ENCODE results near the gene TRMT2A. TPM values are rescaled to one million over a fixed set of nuclear protein-coding genes. Genes with fewer than 3 reads are reported as not detected.

Gene TRMT2A
- total RNA-seq, 1 donor from 2014 or later = 44.8 TPM

DNA sequence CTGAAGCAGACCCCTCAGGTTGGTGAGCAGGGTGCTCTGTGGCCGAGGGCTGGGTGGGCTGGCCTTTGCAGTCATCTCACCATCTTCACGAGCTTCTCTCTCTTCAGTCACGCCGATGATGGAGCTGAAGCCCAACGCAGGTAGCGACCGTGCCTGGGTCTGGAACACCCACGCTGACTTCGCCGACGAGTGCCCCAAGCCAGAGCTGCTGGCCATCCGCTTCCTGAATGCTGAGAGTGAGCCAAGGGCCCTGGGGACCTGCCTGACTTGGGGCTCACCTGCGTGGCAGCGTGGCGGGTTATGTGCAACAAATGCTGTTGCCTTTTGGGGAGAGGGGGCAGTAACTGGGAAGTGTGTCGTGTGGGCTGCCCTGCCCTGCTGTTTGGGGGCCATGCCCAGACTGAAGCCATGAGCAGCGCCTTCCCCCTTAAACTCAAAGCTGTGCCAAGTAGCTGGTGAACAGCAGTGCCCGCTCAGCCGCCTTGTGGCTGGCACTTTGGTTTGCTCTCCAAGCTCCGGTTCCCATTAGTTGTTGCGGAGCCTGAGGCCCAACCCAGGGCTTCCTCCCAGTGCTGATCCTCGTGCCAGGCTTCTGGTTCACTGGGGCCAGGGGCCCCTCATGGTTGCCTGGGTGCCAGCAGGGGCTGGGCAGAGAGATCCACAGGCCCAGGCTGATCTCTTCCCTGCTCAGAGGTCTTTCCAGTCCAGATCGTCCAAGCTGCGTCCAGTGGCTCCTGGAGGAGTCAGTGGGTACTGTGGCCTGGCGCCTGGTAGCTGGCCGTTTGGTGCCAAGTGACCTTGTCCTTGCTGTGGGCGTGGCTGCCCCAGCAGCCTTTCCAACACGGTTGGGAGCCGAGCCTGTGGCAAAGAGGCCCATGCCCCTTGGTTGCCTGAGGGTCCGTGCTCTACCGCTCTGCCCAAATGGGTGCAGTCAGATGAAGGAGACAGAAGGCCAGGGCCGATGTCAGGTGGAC is 8.5 kb upstream of the TRMT2A start:
- Mint-ChIP-seq H3K36me3 (ENCODE audit: low read depth, unreplicated experiment) (peaks cover 25% of the 10 kb centered on the region), H3K4me1 (ENCODE audit: unreplicated experiment) (no peaks in the 10 kb centered on the region), H3K9me3 (ENCODE audit: unreplicated experiment) (no peaks in the 10 kb centered on the region), H3K27ac (ENCODE audit: unreplicated experiment) (no peak overlapping the region), H3K4me3 (ENCODE audit: unreplicated experiment) (peak overlapping the region; percentile 59), H3K27me3 (ENCODE audit: unreplicated experiment) (peaks cover 13% of the 10 kb centered on the region)
- TF ChIP-seq, protein P1, sequence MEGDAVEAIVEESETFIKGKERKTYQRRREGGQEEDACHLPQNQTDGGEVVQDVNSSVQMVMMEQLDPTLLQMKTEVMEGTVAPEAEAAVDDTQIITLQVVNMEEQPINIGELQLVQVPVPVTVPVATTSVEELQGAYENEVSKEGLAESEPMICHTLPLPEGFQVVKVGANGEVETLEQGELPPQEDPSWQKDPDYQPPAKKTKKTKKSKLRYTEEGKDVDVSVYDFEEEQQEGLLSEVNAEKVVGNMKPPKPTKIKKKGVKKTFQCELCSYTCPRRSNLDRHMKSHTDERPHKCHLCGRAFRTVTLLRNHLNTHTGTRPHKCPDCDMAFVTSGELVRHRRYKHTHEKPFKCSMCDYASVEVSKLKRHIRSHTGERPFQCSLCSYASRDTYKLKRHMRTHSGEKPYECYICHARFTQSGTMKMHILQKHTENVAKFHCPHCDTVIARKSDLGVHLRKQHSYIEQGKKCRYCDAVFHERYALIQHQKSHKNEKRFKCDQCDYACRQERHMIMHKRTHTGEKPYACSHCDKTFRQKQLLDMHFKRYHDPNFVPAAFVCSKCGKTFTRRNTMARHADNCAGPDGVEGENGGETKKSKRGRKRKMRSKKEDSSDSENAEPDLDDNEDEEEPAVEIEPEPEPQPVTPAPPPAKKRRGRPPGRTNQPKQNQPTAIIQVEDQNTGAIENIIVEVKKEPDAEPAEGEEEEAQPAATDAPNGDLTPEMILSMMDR (IDR thresholded peaks at IDR 0.05; ENCODE audit: unreplicated experiment) = no peak
- DNase-seq (ENCODE audit: low spot score) = no peak

DNA sequence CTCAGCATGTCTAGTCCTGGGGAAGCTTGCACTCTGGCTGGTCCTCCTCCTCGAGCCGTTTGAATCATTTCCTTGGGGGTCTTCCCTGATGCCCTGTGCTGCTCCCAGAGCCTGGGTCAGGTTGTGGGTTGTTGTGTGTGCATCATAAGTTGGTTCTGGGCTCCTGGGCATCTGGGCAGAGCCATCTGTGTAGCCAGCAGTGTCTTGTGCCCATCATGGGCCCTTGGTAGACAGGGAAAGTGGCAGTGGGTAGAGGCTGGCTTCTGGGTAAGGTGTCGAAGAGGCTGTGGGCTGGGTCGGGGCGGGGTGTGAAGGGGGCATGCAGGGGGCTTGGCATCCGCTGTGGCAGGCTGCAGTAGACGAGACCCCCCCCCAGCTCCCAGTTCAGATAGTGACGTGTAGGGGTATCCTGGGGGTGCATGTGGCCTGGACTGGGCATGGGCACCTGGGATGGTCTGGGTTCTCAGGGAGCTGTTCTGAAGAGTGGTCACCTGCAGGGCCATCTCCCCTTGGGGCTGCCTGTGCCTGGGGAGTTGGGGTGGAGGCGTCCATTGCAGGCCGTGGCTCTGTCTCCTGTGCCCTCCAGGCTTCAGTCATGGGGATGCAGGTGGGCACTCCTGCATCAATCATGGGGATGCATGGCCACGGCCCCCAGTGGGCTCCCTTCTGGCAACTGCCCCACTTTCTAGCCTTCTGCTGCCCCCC is 7.2 kb upstream of the TRMT2A start:
- no peak overlapping the region for H3K27ac Mint-ChIP-seq (ENCODE audit: unreplicated experiment)
- no peak for DNase-seq (ENCODE audit: low spot score)
- peak overlapping the region; percentile 49 for H3K4me3 Mint-ChIP-seq (ENCODE audit: unreplicated experiment)
- H3K9me3 Mint-ChIP-seq (ENCODE audit: unreplicated experiment) = no peaks in the 10 kb centered on the region
- TF ChIP-seq, protein P1 (IDR thresholded peaks at IDR 0.05; ENCODE audit: unreplicated experiment) = no peak
- peaks cover 25% of the 10 kb centered on the region for H3K36me3 Mint-ChIP-seq (ENCODE audit: low read depth, unreplicated experiment)
- H3K27me3 Mint-ChIP-seq (ENCODE audit: unreplicated experiment) = peaks cover 6% of the 10 kb centered on the region
- no peaks in the 10 kb centered on the region for H3K4me1 Mint-ChIP-seq (ENCODE audit: unreplicated experiment)

DNA sequence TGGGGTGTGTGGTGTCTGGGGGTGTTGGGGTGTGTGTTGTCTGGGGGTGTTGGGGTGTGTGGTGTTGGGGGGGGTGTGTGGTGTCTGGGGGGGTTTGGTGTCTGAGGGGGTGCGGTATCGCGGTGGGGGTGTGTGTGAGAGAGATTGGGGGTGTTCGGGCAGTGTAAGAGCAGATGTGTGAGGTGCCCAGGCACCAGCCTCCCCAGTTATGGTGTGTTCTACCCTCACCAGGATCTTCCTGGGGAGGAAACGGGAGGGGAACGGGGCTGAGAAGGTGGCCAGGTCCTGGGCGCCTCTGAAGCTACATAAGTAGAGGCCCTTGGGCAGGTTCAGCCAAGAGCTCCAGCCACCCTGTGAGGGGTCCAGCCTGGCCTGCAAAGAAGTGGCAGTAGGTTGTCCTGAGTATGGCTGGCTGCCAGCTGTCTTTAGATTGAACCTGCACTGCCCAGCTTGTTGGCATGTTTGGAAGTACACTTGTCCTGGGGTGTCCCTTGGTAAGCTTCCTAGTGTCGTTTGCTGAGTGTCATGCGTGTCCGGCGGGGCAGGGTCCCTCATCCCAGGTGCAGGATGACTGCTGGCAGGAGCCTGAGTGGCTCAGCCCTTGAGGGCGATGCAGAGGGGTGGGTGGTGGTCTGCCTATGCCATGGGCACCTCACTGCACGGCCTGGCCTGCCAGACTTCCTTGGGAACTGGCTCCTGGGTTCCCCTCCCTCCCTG is 6.5 kb upstream of the TRMT2A start:
- H3K4me3 Mint-ChIP-seq (ENCODE audit: unreplicated experiment) = no peak overlapping the region
- H3K36me3 Mint-ChIP-seq (ENCODE audit: low read depth, unreplicated experiment) = peaks cover 25% of the 10 kb centered on the region
- peaks cover 6% of the 10 kb centered on the region for H3K27me3 Mint-ChIP-seq (ENCODE audit: unreplicated experiment)

DNA sequence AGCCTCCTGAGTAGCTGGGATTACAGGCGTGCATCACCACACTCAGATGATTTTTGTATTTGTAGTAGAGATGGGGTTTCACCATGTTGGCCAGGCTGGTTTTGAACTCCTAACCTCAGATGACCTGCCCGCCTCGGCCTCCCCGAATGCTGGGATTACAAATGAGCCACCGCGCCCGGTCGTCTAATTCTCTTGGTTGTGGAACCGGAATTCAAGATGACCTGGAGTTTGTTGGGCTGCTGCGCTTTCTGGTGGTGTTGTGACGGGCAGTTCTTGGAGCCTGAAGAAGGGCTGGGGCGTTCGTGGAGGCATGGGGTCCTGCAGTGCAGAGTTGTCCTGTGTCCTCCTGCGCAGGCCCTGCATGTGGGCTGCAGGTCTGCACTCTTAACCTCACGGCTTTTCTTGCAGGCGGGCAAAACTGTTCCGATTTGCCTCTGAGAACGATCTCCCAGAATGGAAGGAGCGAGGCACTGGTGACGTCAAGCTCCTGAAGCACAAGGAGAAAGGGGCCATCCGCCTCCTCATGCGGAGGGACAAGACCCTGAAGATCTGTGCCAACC is 4.9 kb upstream of the TRMT2A start:
- H3K4me3 Mint-ChIP-seq (ENCODE audit: unreplicated experiment) = peak overlapping the region; percentile 25
- no peak overlapping the region for H3K27ac Mint-ChIP-seq (ENCODE audit: unreplicated experiment)

More for the DNA sequence above, 6.5 kb upstream of the TRMT2A start:
- peaks cover 4% of the 10 kb centered on the region for H3K4me1 Mint-ChIP-seq (ENCODE audit: unreplicated experiment)
- no peaks in the 10 kb centered on the region for H3K9me3 Mint-ChIP-seq (ENCODE audit: unreplicated experiment)
- DNase-seq (ENCODE audit: low spot score) = no peak
- TF ChIP-seq, protein P1 (IDR thresholded peaks at IDR 0.05; ENCODE audit: unreplicated experiment) = no peak
- H3K27ac Mint-ChIP-seq (ENCODE audit: unreplicated experiment) = no peak overlapping the region

More for the DNA sequence above, 4.9 kb upstream of the TRMT2A start:
- Mint-ChIP-seq H3K4me1 (ENCODE audit: unreplicated experiment) (peaks cover 9% of the 10 kb centered on the region), H3K27me3 (ENCODE audit: unreplicated experiment) (peaks cover 6% of the 10 kb centered on the region), H3K36me3 (ENCODE audit: low read depth, unreplicated experiment) (peaks cover 15% of the 10 kb centered on the region), H3K9me3 (ENCODE audit: unreplicated experiment) (no peaks in the 10 kb centered on the region)
- TF ChIP-seq, protein P1 (IDR thresholded peaks at IDR 0.05; ENCODE audit: unreplicated experiment) = no peak
- no peak for DNase-seq (ENCODE audit: low spot score)

All from endothelial cell (in vitro differentiated cells).